Ovary (tissue), 9 donors: ENCODE measurements around the gene NAP1L2. TPM values are rescaled to one million over a fixed set of nuclear protein-coding genes. Genes with fewer than 3 reads are reported as not detected.

Experiments
- polyA plus RNA-seq, 2 donors: library from polyadenylated mRNA; stranded (reverse); fragments of 200-250 nt in 1 of 2; fragments of 350-450 nt in 1 of 2; fragmentation: Illumina TruSeq in 1 of 2; extraction: RNeasy Lipid Tissue Mini Kit (QIAGEN cat#74804) in 1 of 2; gene quantifications; one replicate each; pipeline ENCODE4 v1.2.3, GENCODE V29; 2013 to 2014
- total RNA-seq, 7 donors: library from RNA; depleted of rRNA in 2 of 7; stranded (reverse); fragments of >200 nt in 2 of 7; fragmentation: NEBNext Ultra II Directional in 3 of 7; extraction: Animal tissue kit (Norgen Biotek cat#: 25700) in 3 of 7; gene quantifications; one replicate each; pipeline versions ENCODE4 v1.1.0 to v1.2.4, GENCODE V29; 2016 to 2023
- donor health status: DM: no; HTN: no; CAD: no; lungs with moderate emphysema.
- donor health status: DM: no; HTN: no; CAD: no.
- donor health status: Bipolar disorder and iron deficiency.
- donor health status: DM: yes; HTN: yes; CAD: no.
- donor health status: DM: no; HTN: no; CAD: no.
- donor health status: DM: yes; HTN: yes; CAD: no.

NAP1L2 gene
- total and polyA plus RNA-seq, 9 donors = 2.6 to 13.9 (median 5.9) TPM

Other genes starting within 250 kb of the NAP1L2 start
- under 1 TPM in 1 of 7 donors, not detected in 6; 0.13 TPM for gene PABPC1L2B, start 211.9 kb downstream of the NAP1L2 start, total RNA-seq
- not detected for gene PABPC1L2B, start 211.9 kb downstream of the NAP1L2 start, polyA plus RNA-seq
- gene PABPC1L2A, start 135.3 kb downstream of the NAP1L2 start, total RNA-seq = not detected
- gene PABPC1L2A, start 135.3 kb downstream of the NAP1L2 start, polyA plus RNA-seq = not detected
- gene CDX4, start 232.2 kb upstream of the NAP1L2 start, total RNA-seq = not detected
- gene CDX4, start 232.2 kb upstream of the NAP1L2 start, polyA plus RNA-seq = not detected